ENCODE data around the gene C14orf39. TPM values are rescaled to one million over a fixed set of nuclear protein-coding genes. Genes with fewer than 3 reads are reported as not detected.

C14orf39 gene
- total RNA-seq, 1 donor from 2014 or later, result not detected

DNA sequence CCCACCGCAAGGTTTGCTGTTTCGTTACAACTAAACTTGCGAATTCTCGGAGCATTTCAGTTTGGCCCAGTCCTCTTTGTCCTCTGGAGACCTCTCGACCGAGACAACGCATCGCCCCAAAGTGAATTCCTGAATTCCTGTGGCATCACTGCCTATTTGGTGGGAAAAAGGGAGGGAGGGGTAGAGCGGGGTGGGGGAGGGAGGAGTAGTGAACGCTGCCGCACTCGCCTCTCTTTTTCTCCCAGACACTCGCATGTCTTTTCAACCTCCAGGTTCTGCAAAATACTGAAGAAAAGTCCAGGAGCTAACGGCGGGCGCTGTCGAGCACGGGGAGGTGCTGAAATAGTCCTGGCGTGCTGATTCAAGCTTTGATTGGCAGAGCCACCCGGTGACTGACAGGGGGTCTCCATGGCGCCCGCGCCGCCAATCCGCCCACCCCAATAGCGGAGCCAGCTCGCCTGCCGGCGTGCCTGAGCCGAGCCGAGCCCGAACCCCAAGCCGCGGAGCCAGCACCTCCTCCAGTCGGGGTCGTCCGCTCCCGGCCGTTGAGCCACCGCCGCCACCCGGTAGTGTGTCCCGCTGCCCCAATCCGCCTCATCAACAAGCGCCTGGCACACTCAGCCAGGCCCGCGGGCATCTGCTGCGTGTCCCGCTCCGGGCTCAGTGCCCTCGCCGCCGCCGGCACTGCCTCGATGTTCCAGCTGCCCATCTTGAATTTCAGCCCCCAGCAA lies 23.0 kb upstream of the C14orf39 start, which contains the start of gene SIX6:
TSS of gene SIX6 (plus strand) at position 440 of the 731 bp plus-strand sequence. CDS start at position 693, 253 bp downstream.
- Mint-ChIP-seq H3K4me1 (ENCODE audit: low read depth) (no peaks in the 10 kb centered on the region), H3K4me3 (peak within 1 kb of the TSS; percentile 26), H3K27ac (peak within 1 kb of the TSS; percentile 52), H3K9me3 (no peaks in the 10 kb centered on the region), H3K36me3 (ENCODE audit: low read depth) (no peaks in the 10 kb centered on the region), H3K27me3 (ENCODE audit: insufficient read depth) (peaks cover 83% of the 10 kb centered on the region)
- intact Hi-C loops (cut with micrococcal nuclease), result loop anchor here (1.0 kb wide), 1 partner anchor 143 kb away; no protein-coding TSS in a partner anchor
- no peak for DNase-seq (ENCODE audit: low spot score)

- intact Hi-C loops (cut with micrococcal nuclease), result no loop called here
- Mint-ChIP-seq H3K27me3 (ENCODE audit: insufficient read depth) (peaks cover 83% of the 10 kb centered on the region), H3K4me3 (peak overlapping the region; percentile 26), H3K36me3 (ENCODE audit: low read depth) (no peaks in the 10 kb centered on the region), H3K9me3 (no peaks in the 10 kb centered on the region), H3K27ac (no peak overlapping the region), H3K4me1 (ENCODE audit: low read depth) (no peaks in the 10 kb centered on the region)
- no peak for DNase-seq (ENCODE audit: low spot score)
Observed at GRCh38 chr14:60508363-60508706, 22.5 kb upstream of the C14orf39 start.

DNA sequence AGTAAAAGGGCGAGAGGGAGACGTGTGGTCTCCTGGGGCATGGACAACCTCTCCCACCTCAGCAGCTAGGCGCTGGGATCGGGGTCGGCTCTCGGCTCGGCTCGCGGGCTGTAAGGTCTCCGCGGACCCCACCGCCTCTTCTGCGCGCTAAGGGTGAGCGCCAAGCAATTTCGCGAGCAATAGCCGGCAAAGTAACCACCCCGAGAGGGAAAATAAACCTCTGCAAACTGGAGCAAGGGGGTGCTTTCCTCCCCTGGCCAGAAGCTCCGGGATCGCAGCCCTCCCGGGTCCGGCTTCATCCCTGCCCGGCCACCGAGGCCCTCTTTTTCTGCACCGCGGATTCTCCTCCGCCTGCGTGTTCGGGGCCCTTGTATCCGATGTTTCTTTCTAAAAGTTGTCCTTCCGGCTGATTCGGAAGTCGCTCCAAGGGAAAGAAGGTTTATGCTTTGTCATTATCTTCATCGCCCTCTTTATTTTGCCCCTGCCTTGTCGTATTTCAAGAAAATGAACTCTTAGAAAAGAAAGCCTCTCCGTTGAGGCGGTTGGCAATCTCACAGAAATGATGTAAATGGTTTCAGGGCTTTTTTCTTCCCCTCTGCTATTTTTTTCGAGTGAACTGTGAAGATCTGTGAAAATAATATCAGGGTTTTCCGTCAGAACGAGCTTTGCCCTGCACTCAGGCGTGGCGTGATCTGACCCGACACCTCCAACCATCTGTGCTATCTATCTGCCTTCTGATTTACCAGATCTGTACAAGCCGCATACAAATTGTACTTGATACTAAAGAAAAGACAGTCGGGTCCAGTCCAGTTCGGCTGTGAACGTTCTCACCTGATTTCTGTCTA lies 21.3 kb upstream of the C14orf39 start:
- Mint-ChIP-seq H3K4me1 (ENCODE audit: low read depth) (no peaks in the 10 kb centered on the region), H3K4me3 (no peak overlapping the region), H3K27ac (no peak overlapping the region), H3K27me3 (ENCODE audit: insufficient read depth) (peaks cover 78% of the 10 kb centered on the region), H3K36me3 (ENCODE audit: low read depth) (no peaks in the 10 kb centered on the region), H3K9me3 (no peaks in the 10 kb centered on the region)
- no peak for DNase-seq (ENCODE audit: low spot score)
- intact Hi-C loops (cut with micrococcal nuclease), result no loop called here

- intact Hi-C loops (cut with micrococcal nuclease), result no loop called here
- no peaks in the 10 kb centered on the region for H3K4me1 Mint-ChIP-seq (ENCODE audit: low read depth)
- H3K27me3 Mint-ChIP-seq (ENCODE audit: insufficient read depth), result peaks cover 72% of the 10 kb centered on the region
- H3K27ac Mint-ChIP-seq, result no peak overlapping the region
- DNase-seq (ENCODE audit: low spot score), result no peak
- no peak overlapping the region for H3K4me3 Mint-ChIP-seq
- H3K9me3 Mint-ChIP-seq, result no peaks in the 10 kb centered on the region
- no peaks in the 10 kb centered on the region for H3K36me3 Mint-ChIP-seq (ENCODE audit: low read depth)
Observed at GRCh38 chr14:60506462-60506984, 20.7 kb upstream of the C14orf39 start.

DNA sequence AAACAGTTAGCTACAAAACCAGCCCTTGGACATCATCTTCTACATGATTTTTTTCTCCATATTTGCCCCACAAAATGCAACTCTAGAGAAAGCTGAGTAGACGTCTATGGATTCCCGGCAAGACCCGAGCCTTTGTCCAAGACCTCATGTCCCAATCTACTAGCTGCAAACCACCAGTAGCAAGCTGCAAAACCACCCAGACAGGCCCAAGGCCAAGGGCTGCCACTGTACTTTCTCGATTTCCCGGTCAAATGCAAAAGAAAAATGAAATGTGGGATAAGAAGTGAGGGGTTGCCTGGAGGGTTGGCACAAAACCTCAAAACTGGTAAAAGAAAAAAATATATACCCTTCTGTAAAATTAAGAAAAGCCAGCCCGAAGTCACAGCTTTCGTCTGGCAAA lies 20.1 kb upstream of the C14orf39 start:
- no peak overlapping the region for H3K27ac Mint-ChIP-seq

GRCh38 chr14:60505448-60505847 lies 19.6 kb upstream of the C14orf39 start:
- no peak for DNase-seq (ENCODE audit: low spot score)
- peaks cover 69% of the 10 kb centered on the region for H3K27me3 Mint-ChIP-seq (ENCODE audit: insufficient read depth)
- no peaks in the 10 kb centered on the region for H3K36me3 Mint-ChIP-seq (ENCODE audit: low read depth)
- no peaks in the 10 kb centered on the region for H3K9me3 Mint-ChIP-seq
- no peak overlapping the region for H3K27ac Mint-ChIP-seq
- H3K4me1 Mint-ChIP-seq (ENCODE audit: low read depth), result no peaks in the 10 kb centered on the region
- no peak overlapping the region for H3K4me3 Mint-ChIP-seq
- intact Hi-C loops (cut with micrococcal nuclease), result no loop called here

More for the DNA sequence above, 20.1 kb upstream of the C14orf39 start:
- H3K4me1 Mint-ChIP-seq (ENCODE audit: low read depth), result no peaks in the 10 kb centered on the region
- intact Hi-C loops (cut with micrococcal nuclease), result no loop called here
- H3K4me3 Mint-ChIP-seq, result no peak overlapping the region
- H3K9me3 Mint-ChIP-seq, result no peaks in the 10 kb centered on the region
- no peaks in the 10 kb centered on the region for H3K36me3 Mint-ChIP-seq (ENCODE audit: low read depth)
- DNase-seq (ENCODE audit: low spot score), result no peak
- peaks cover 73% of the 10 kb centered on the region for H3K27me3 Mint-ChIP-seq (ENCODE audit: insufficient read depth)

- Mint-ChIP-seq H3K9me3 (no peaks in the 10 kb centered on the region), H3K4me1 (ENCODE audit: low read depth) (no peaks in the 10 kb centered on the region), H3K27me3 (ENCODE audit: insufficient read depth) (peaks cover 48% of the 10 kb centered on the region), H3K27ac (no peak overlapping the region), H3K4me3 (no peak overlapping the region), H3K36me3 (ENCODE audit: low read depth) (no peaks in the 10 kb centered on the region)
- DNase-seq (ENCODE audit: low spot score), result no peak
- intact Hi-C loops (cut with micrococcal nuclease), result no loop called here
Observed at GRCh38 chr14:60502541-60502940, 16.7 kb upstream of the C14orf39 start.

- H3K9me3 Mint-ChIP-seq, result no peaks in the 10 kb centered on the region
- intact Hi-C loops (cut with micrococcal nuclease), result no loop called here
- DNase-seq (ENCODE audit: low spot score), result no peak
- H3K4me3 Mint-ChIP-seq, result no peak overlapping the region
- no peaks in the 10 kb centered on the region for H3K4me1 Mint-ChIP-seq (ENCODE audit: low read depth)
- H3K27ac Mint-ChIP-seq, result no peak overlapping the region
- H3K27me3 Mint-ChIP-seq (ENCODE audit: insufficient read depth), result peaks cover 2% of the 10 kb centered on the region
- no peaks in the 10 kb centered on the region for H3K36me3 Mint-ChIP-seq (ENCODE audit: low read depth)
Observed at GRCh38 chr14:60495946-60496345, 10.1 kb upstream of the C14orf39 start.

DNA sequence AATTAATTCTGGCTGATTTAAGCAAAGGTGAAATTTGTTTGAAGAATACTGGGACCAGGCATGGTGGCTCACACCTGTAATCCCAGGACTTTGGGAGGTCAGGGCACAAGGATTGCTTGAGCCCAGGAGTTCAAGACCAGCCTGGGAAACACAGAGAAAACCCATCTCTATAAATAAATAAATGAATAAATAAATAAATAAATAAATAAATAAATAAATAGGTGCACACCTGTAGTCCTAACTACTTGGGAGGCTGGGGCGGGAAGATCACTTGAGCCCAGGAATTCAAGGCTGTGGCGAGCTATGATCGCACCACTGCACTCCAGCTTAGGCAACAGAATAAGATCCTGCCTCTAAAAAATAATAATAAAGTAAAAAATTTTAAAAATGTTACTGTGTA lies 4.4 kb upstream of the C14orf39 start:
- Mint-ChIP-seq H3K27me3 (ENCODE audit: insufficient read depth) (peaks cover 13% of the 10 kb centered on the region), H3K4me3 (no peak overlapping the region), H3K36me3 (ENCODE audit: low read depth) (no peaks in the 10 kb centered on the region), H3K9me3 (no peaks in the 10 kb centered on the region), H3K4me1 (ENCODE audit: low read depth) (no peaks in the 10 kb centered on the region), H3K27ac (no peak overlapping the region)
- intact Hi-C loops (cut with micrococcal nuclease), result no loop called here
- DNase-seq (ENCODE audit: low spot score), result no peak

GRCh38 chr14:60488175-60488574 lies 2.3 kb upstream of the C14orf39 start:
- peaks cover 24% of the 10 kb centered on the region for H3K27me3 Mint-ChIP-seq (ENCODE audit: insufficient read depth)
- H3K4me3 Mint-ChIP-seq, result no peak overlapping the region
- no peaks in the 10 kb centered on the region for H3K9me3 Mint-ChIP-seq
- no peak for DNase-seq (ENCODE audit: low spot score)
- no peaks in the 10 kb centered on the region for H3K4me1 Mint-ChIP-seq (ENCODE audit: low read depth)
- H3K27ac Mint-ChIP-seq, result no peak overlapping the region
- intact Hi-C loops (cut with micrococcal nuclease), result no loop called here
- H3K36me3 Mint-ChIP-seq (ENCODE audit: low read depth), result no peaks in the 10 kb centered on the region

- Mint-ChIP-seq H3K9me3 (no peaks in the 10 kb centered on the region), H3K4me3 (no peak overlapping the region), H3K4me1 (ENCODE audit: low read depth) (no peaks in the 10 kb centered on the region), H3K27ac (no peak overlapping the region), H3K27me3 (ENCODE audit: insufficient read depth) (peaks cover 26% of the 10 kb centered on the region), H3K36me3 (ENCODE audit: low read depth) (no peaks in the 10 kb centered on the region)
- DNase-seq (ENCODE audit: low spot score), result no peak
- intact Hi-C loops (cut with micrococcal nuclease), result no loop called here
Observed at GRCh38 chr14:60487211-60487610, 1.3 kb upstream of the C14orf39 start.

DNA sequence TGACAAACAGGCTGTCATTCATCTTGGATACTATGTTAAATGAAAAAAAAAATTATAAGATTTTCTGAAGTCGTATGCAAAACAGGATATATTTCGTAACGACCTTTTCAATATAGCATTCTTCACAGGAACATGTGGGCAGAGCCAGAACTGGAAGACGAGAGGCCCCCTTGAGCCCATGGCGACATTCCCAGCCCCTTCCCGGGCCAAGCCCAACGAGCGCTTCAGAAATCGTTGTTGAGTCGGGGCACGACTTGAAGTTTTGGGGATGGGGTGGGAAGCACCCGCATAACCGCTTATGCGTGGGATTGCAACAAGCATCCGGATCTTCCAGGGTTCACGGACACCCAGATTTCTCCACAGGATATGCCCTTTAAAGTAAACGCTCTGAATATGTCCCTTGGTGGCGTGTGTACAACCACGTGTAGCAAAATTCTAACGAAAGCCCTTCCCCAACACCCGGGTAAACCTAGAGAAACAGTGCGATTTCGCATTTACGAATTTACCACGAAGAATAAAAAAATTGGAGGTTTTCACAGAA lies 736 bp downstream of the C14orf39 start:
- Mint-ChIP-seq H3K4me3 (no peak overlapping the region), H3K9me3 (peaks cover 3% of the 10 kb centered on the region), H3K4me1 (ENCODE audit: low read depth) (no peaks in the 10 kb centered on the region), H3K27ac (no peak overlapping the region), H3K27me3 (ENCODE audit: insufficient read depth) (peaks cover 31% of the 10 kb centered on the region), H3K36me3 (ENCODE audit: low read depth) (no peaks in the 10 kb centered on the region)
- no peak for DNase-seq (ENCODE audit: low spot score)
- intact Hi-C loops (cut with micrococcal nuclease), result no loop called here

DNA sequence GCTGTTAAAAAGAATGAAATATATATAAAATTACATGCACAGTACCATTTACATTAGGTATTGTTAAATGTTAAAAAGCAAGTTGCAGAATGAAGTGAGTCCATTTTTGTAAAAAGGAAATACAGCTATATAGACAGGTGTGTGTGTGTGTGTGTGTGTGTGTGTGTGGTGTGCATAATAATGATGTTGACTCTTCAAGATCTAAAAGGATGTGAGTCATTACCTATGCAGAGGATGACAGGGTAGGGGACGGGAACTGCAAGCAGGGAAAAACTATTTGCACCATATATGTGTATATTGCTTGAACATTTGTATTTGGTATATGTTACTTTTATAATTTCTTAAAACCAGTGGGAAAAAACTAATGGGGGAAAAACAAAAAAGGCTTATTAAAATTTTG lies 3.1 kb downstream of the C14orf39 start:
- H3K4me3 Mint-ChIP-seq, result no peak overlapping the region
- intact Hi-C loops (cut with micrococcal nuclease), result loop anchor here (5.0 kb wide), 1 partner anchor 35 kb away; no protein-coding TSS in a partner anchor
- no peaks in the 10 kb centered on the region for H3K4me1 Mint-ChIP-seq (ENCODE audit: low read depth)
- H3K27me3 Mint-ChIP-seq (ENCODE audit: insufficient read depth), result peaks cover 31% of the 10 kb centered on the region
- no peaks in the 10 kb centered on the region for H3K36me3 Mint-ChIP-seq (ENCODE audit: low read depth)
- peaks cover 8% of the 10 kb centered on the region for H3K9me3 Mint-ChIP-seq
- DNase-seq (ENCODE audit: low spot score), result no peak
- H3K27ac Mint-ChIP-seq, result no peak overlapping the region

All from activated T-helper 1 cell treated with anti-CD3 and anti-CD28 coated beads, Interleukin-12 subunit alpha, Interleukin-12 subunit beta, Interleukin-2, Interleukin-4 antibody, amounts not matched to agents 30 ng/mL and 10 ng/mL and 1 ng/mL, durations not matched to agents 14 hours and 24 hours and 36 hours (primary cell).